ENCODE measurements around the gene FAM89B. TPM values are rescaled to one million over a fixed set of nuclear protein-coding genes. Genes with fewer than 3 reads are reported as not detected.

The FAM89B gene
- total and polyA plus RNA-seq, 2 of the 8 experiments (the other 6 are each of a cell fraction or from before 2014, with no cell fraction given): 15.8 to 32.4 TPM

GRCh38 chr11:65622011-65622410 is 49.7 kb downstream of the FAM89B start:
- Histone ChIP-seq H2BK15ac (ENCODE audit: low read length) (no peak overlapping the region), H3K56ac (replicated peaks; ENCODE audit: insufficient read length, low read depth, low read length) (no peak overlapping the region), H2BK5ac (ENCODE audit: low read depth, low read length) (no peak overlapping the region), H2AFZ (ENCODE audit: low read length) (no peak overlapping the region), H4K5ac (ENCODE audit: insufficient read length, low read depth, low read length) (no peak overlapping the region), H2AK5ac (ENCODE audit: low read depth, low read length) (no peak overlapping the region), H4K20me1 (replicated peaks in 1 of 2; ENCODE audit: control insufficient read depth in 1 of 2, insufficient read depth in 2 of 2, low read length in 2 of 2) (peaks cover 5 to 37% of the 10 kb centered on the region in 2 experiments), H3K9ac (replicated peaks in 1 of 4; ENCODE audit: extremely low read depth in 1 of 4, low read depth in 3 of 4, low read length in 3 of 4) (no peak overlapping the region), H3K14ac (ENCODE audit: insufficient read length) (no peak overlapping the region), H3K79me2 (ENCODE audit: control insufficient read depth in 1 of 2, insufficient read depth in 2 of 2, low read length in 2 of 2) (peaks cover 0 to 7% of the 10 kb centered on the region in 2 experiments; a peak in 3 of 4 replicates), H3K4me1 (replicated peaks in 1 of 4; ENCODE audit: control insufficient read depth in 3 of 4, insufficient read depth in 4 of 4, low read length in 3 of 4) (peaks cover 0 to 1% (median 0%) of the 10 kb centered on the region in 4 experiments; a peak in 1 of 7 replicates), H3K27ac (ENCODE audit: low read depth, low read length) (no peak overlapping the region), H3K9me3 (ENCODE audit: insufficient read depth in 2 of 2, low read depth in 1 of 2, low read length in 1 of 2) (no peaks in the 10 kb centered on the region), H3K27me3 (replicated peaks in 1 of 4; ENCODE audit: control insufficient read depth in 3 of 4, extremely low read depth in 1 of 4, insufficient read depth in 3 of 4, low read length in 3 of 4) (no peaks in the 10 kb centered on the region), H3K79me1 (ENCODE audit: low read depth, low read length) (peaks cover 10% of the 10 kb centered on the region; the same call in 1 of the 2 replicates), H4K91ac (replicated peaks; ENCODE audit: insufficient read length, low read length) (no peak overlapping the region), H3K23me2 (ENCODE audit: low read depth, low read length) (no peaks in the 10 kb centered on the region), H2BK12ac (ENCODE audit: low read depth, low read length) (no peak overlapping the region), H3K36me3 (ENCODE audit: control insufficient read depth in 2 of 4, insufficient read depth in 4 of 4, low read length in 3 of 4) (peaks cover 11 to 59% (median 31%) of the 10 kb centered on the region in 4 experiments; a peak in 7 of 8 replicates), H3K18ac (ENCODE audit: extremely low read depth, low read length) (no peak overlapping the region), H2BK120ac (replicated peaks; ENCODE audit: low read depth, low read length) (no peak overlapping the region), H3K4me2 (ENCODE audit: insufficient read depth in 1 of 2, low read depth in 2 of 2, low read length in 2 of 2) (no peak overlapping the region), H2BK20ac (ENCODE audit: low read length) (no peak overlapping the region), H4K8ac (ENCODE audit: extremely low read depth, insufficient read depth, low read length) (0 out of 2 replicates have a peak overlapping the region, but pooled peaks have one; percentile 25), H3K4me3 (ENCODE audit: extremely low read depth in 1 of 4, insufficient read depth in 2 of 4, low read depth in 3 of 4, low read length in 4 of 4) (no peak overlapping the region), H3K4ac (replicated peaks; ENCODE audit: insufficient read length, low read depth, low read length) (no peak overlapping the region), H3K23ac (ENCODE audit: insufficient read length) (no peak overlapping the region)
- ChIA-PET POLR2A (ENCODE audit: partially characterized antibody) (interaction anchor here (1.3 kb wide), 1 partner anchor 22 kb away, joined by 4 read pairs; no protein-coding TSS in a partner anchor), CTCF (ENCODE audit: partially characterized antibody) (interaction anchor here (0.9 to 1.1 kb wide), 2 partner anchors 9 to 11 kb away, joined by 3 to 5 read pairs; no protein-coding TSS in a partner anchor)
- WGBS, 2 experiments (ENCODE audit: extremely low coverage in 1 of 2, insufficient coverage in 1 of 2, insufficient read length in 1 of 2, insufficient replicate concordance in 2 of 2, low coverage in 1 of 2, low lambda C conversion rate in 2 of 2, missing lambda C conversion rate in 1 of 2): 95% methylated on average over 12 of the region's 16 CpGs; no CpG with 5 or more reads in 1 of the 2 experiments
- no peak for FAIRE-seq
- DNase-seq (ENCODE audit: low read depth in 1 of 2, low spot score in 2 of 2): no peak
- TF ChIP-seq HDAC2 (IDR thresholded peaks at IDR 0.05; ENCODE audit: borderline replicate concordance in 1 of 2, low read depth in 2 of 2, low read length in 2 of 2) (no peak), HDAC6 (IDR thresholded peaks at IDR 0.05; ENCODE audit: low read depth, low read length) (no peak), E2F6 (IDR thresholded peaks at IDR 0.05) (no peak), SIX5 (IDR thresholded peaks at IDR 0.05; ENCODE audit: low read depth, low read length) (no peak), EP300 (IDR thresholded peaks at IDR 0.05; ENCODE audit: borderline replicate concordance in 1 of 2, low read depth in 2 of 2, low read length in 2 of 2) (no peak), POLR2A (IDR thresholded peaks at IDR 0.05; ENCODE audit: control extremely low read depth in 1 of 2, low read depth in 2 of 2, low read length in 2 of 2) (no peak), CTBP2 (IDR thresholded peaks at IDR 0.05; ENCODE audit: borderline replicate concordance, insufficient read depth, insufficient read length, low read length) (no peak), ASH2L (IDR thresholded peaks at IDR 0.05; ENCODE audit: low read length) (no peak), SRF (IDR thresholded peaks at IDR 0.05; ENCODE audit: low read depth, low read length) (no peak), POLR2AphosphoS5 (IDR thresholded peaks at IDR 0.05; ENCODE audit: low read depth, low read length) (no peak)

Data from H1 (cell line).